Measurements from ENCODE around the gene CELA3B. TPM values are rescaled to one million over a fixed set of nuclear protein-coding genes. Genes with fewer than 3 reads are reported as not detected.
"Not testable (repeated sequence)": the region's sequence is repeated elsewhere in the genome, so short reads cannot be mapped to it uniquely, and the experiment has no call there.

Gene CELA3B
- total RNA-seq, 4 donors from 2014 or later, result not detected

- Histone ChIP-seq H3K27ac (peak overlapping the region in 2 of 4 donors; percentile 7 to 16), H3K4me3 (no peak overlapping the region), H3K4me1 (peaks cover 0 to 25% (median 13%) of the 10 kb centered on the region in 3 donors), H3K9me3 (no peaks in the 10 kb centered on the region), H3K27me3 (no peaks in the 10 kb centered on the region), H3K36me3 (no peaks in the 10 kb centered on the region)
- no CpG with 5 or more reads among the region's 2 CpGs for WGBS, 2 donors (ENCODE audit: low coverage in 1 of 2)
- peak; percentile 39 for ATAC-seq
- peak; percentile 16 for TF ChIP-seq POLR2AphosphoS5 (IDR thresholded peaks at IDR 0.05)
- TF ChIP-seq POLR2A (IDR thresholded peaks at IDR 0.05), result no peak
- no peak for TF ChIP-seq EP300 (IDR thresholded peaks at IDR 0.05)
- no peak for TF ChIP-seq CTCF (IDR thresholded peaks at IDR 0.05)
Measured at GRCh38 chr1:21961799-21962198, 15.0 kb upstream of the CELA3B start.

GRCh38 chr1:21963477-21964217, 13.2 kb upstream of the CELA3B start:
- H3K27ac ChIP-seq, result peak overlapping the region in 1 of 4 donors; percentile 2
- H3K36me3 ChIP-seq, result no peaks in the 10 kb centered on the region
- H3K4me3 ChIP-seq, result no peak overlapping the region
- WGBS, 2 donors (ENCODE audit: low coverage in 1 of 2), result 54 to 72% methylated on average over 7 to 8 of the region's 11 CpGs
- H3K9me3 ChIP-seq, result no peaks in the 10 kb centered on the region
- peaks cover 0 to 7% (median 7%) of the 10 kb centered on the region in 3 donors for H3K4me1 ChIP-seq
- peak; percentile 83 for ATAC-seq
- TF ChIP-seq POLR2A (IDR thresholded peaks at IDR 0.05) (no peak), POLR2AphosphoS5 (IDR thresholded peaks at IDR 0.05) (peak; percentile 39), CTCF (IDR thresholded peaks at IDR 0.05) (peak in 3 of 4 experiments; percentile 93 to 97 (median 94))
- no peaks in the 10 kb centered on the region for H3K27me3 ChIP-seq

GRCh38 chr1:21966247-21967000, 10.4 kb upstream of the CELA3B start:
- Histone ChIP-seq H3K4me1 (peaks cover 0 to 7% (median 6%) of the 10 kb centered on the region in 3 donors), H3K9me3 (no peaks in the 10 kb centered on the region), H3K36me3 (no peaks in the 10 kb centered on the region), H3K4me3 (no peak overlapping the region), H3K27me3 (no peaks in the 10 kb centered on the region), H3K27ac (no peak overlapping the region)
- no peak for TF ChIP-seq POLR2AphosphoS5 (IDR thresholded peaks at IDR 0.05)
- TF ChIP-seq EP300 (IDR thresholded peaks at IDR 0.05), result no peak
- TF ChIP-seq POLR2A (IDR thresholded peaks at IDR 0.05), result no peak
- TF ChIP-seq CTCF (IDR thresholded peaks at IDR 0.05), result no peak
- 76 to 89% methylated on average over 2 to 4 of the region's 15 CpGs for WGBS, 2 donors (ENCODE audit: low coverage in 1 of 2)
- no peak for ATAC-seq

GRCh38 chr1:21967216-21967615, 9.6 kb upstream of the CELA3B start:
- H3K4me3 ChIP-seq, H3K27me3 ChIP-seq, H3K4me1 ChIP-seq, H3K27ac ChIP-seq, H3K36me3 ChIP-seq, ATAC-seq, H3K9me3 ChIP-seq: not testable (repeated sequence)
- WGBS, 2 donors (ENCODE audit: low coverage in 1 of 2), result 90 to 93% methylated on average over 5 of the region's 6 CpGs

GRCh38 chr1:21969066-21969465, 7.8 kb upstream of the CELA3B start:
- not testable (repeated sequence) for H3K4me1 ChIP-seq, H3K4me3 ChIP-seq, H3K9me3 ChIP-seq, H3K27me3 ChIP-seq, H3K36me3 ChIP-seq, H3K27ac ChIP-seq, ATAC-seq
- WGBS, 2 donors (ENCODE audit: low coverage in 1 of 2), result 73% methylated on average over 5 of the region's 5 CpGs; no CpG with 5 or more reads in 1 of the 2 donors

- not testable (repeated sequence) for H3K4me1 ChIP-seq, H3K27ac ChIP-seq, H3K9me3 ChIP-seq, H3K36me3 ChIP-seq, ATAC-seq, H3K4me3 ChIP-seq, H3K27me3 ChIP-seq
- 44 to 66% methylated on average over 4 of the region's 4 CpGs for WGBS, 2 donors (ENCODE audit: low coverage in 1 of 2)
Measured at GRCh38 chr1:21970523-21970922, 6.3 kb upstream of the CELA3B start.

GRCh38 chr1:21972973-21973441, 3.8 kb upstream of the CELA3B start:
- not testable (repeated sequence) for H3K4me1 ChIP-seq, H3K27me3 ChIP-seq, H3K4me3 ChIP-seq, ATAC-seq, H3K27ac ChIP-seq, H3K9me3 ChIP-seq, H3K36me3 ChIP-seq
- WGBS, 2 donors (ENCODE audit: low coverage in 1 of 2), result 39 to 64% methylated on average over 2 of the region's 2 CpGs

GRCh38 chr1:21973948-21974347, 2.9 kb upstream of the CELA3B start:
- H3K36me3 ChIP-seq, H3K27me3 ChIP-seq, H3K27ac ChIP-seq, H3K4me1 ChIP-seq, ATAC-seq, H3K4me3 ChIP-seq, H3K9me3 ChIP-seq: not testable (repeated sequence)
- 71 to 92% methylated on average over 1 to 2 of the region's 8 CpGs for WGBS, 2 donors (ENCODE audit: low coverage in 1 of 2)

- not testable (repeated sequence) for H3K27me3 ChIP-seq, H3K36me3 ChIP-seq, H3K4me3 ChIP-seq, H3K27ac ChIP-seq, H3K9me3 ChIP-seq, H3K4me1 ChIP-seq
- 33% methylated on average over 1 of the region's 6 CpGs; no CpG with 5 or more reads in 1 of the 2 donors for WGBS, 2 donors (ENCODE audit: low coverage in 1 of 2)
- peak; percentile 25 for ATAC-seq
Measured at GRCh38 chr1:21974699-21975098, 2.1 kb upstream of the CELA3B start.

Data from gastroesophageal sphincter (tissue), 4 donors.